ENCODE data around the gene SLC24A1. TPM values are rescaled to one million over a fixed set of nuclear protein-coding genes. Genes with fewer than 3 reads are reported as not detected.

The SLC24A1 gene
- total RNA-seq, 1 experiment from 2014 or later: 10.1 TPM

DNA sequence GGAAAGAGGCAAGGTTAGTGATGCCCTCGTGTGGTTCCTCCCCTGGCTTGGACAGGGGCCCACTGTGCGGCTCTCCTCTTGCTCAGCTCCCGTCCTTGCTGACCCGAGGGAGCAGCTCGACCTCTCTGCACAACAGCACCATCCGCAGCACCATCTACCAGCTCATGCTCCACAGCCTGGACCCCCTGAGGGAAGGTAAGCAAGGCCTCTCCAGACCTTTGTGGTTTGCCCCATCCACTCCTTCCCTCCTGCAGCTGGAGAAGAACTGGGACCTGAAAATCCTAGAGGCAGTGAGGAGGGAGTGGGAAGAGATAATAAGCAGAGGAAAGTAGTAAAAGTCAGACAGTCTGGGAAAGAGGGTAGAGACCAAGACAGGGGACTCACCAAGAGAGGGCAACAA lies 17.8 kb downstream of the SLC24A1 start:
- Histone ChIP-seq H3K27me3 (no peaks in the 10 kb centered on the region), H3K36me3 (no peaks in the 10 kb centered on the region)

GRCh38 chr15:65641768-65642475 lies 20.2 kb downstream of the SLC24A1 start:
- no peak for DNase-seq
- no peak overlapping the region for H3K4me3 ChIP-seq
- no peaks in the 10 kb centered on the region for H3K36me3 ChIP-seq
- no peaks in the 10 kb centered on the region for H3K27me3 ChIP-seq
- H3K9me3 ChIP-seq: no peaks in the 10 kb centered on the region

More for the DNA sequence above, 17.8 kb downstream of the SLC24A1 start:
- H3K4me3 ChIP-seq: no peak overlapping the region
- no peaks in the 10 kb centered on the region for H3K9me3 ChIP-seq
- no peak for DNase-seq

DNA sequence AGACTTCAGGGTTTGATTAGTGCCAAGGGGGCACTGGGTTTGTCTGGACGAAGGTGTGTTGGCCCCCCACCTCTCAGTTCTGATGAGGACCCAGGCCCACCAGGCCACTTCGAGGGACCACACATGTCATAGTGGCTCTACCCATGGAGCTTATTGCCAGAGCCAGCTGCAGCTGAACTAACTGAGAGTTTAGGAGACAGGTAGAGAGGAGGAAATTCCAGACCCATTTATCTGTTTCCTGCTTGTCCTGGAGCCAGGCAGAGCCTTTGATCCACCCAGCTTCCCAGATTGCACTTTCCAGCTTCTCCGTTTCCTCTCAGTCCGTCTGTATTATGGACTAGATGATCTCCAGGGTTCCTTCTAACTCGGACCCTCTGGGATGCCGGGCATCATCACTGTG lies 20.9 kb downstream of the SLC24A1 start:
- Histone ChIP-seq H3K36me3 (no peaks in the 10 kb centered on the region), H3K27me3 (no peaks in the 10 kb centered on the region), H3K4me3 (no peak overlapping the region), H3K9me3 (no peaks in the 10 kb centered on the region)
- no peak for DNase-seq

DNA sequence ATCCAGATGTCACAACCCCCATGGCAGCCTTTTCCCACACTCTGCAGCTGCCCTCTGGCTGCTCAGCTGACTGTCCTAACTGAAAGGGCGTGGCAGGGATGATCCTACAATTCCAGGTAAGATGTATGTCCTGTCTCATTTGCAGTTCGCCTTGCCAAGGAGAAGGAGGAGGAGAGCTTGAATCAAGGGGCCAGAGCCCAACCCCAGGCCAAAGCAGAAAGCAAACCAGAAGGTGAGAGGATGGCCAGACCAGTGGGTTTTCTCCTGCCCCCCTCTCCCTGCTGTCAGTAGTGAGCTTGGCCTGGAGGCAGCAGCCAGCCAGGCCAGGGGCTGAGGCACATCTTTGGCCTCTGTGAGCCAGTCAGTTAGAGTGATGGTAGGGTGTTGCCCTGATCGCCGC lies 22.5 kb downstream of the SLC24A1 start:
- Histone ChIP-seq H3K36me3 (no peaks in the 10 kb centered on the region), H3K27me3 (no peaks in the 10 kb centered on the region), H3K4me3 (no peak overlapping the region), H3K9me3 (no peaks in the 10 kb centered on the region)
- DNase-seq: no peak

GRCh38 chr15:65645392-65645791 lies 23.7 kb downstream of the SLC24A1 start:
- Histone ChIP-seq H3K36me3 (no peaks in the 10 kb centered on the region), H3K4me3 (no peak overlapping the region), H3K27me3 (no peaks in the 10 kb centered on the region), H3K9me3 (no peaks in the 10 kb centered on the region)
- DNase-seq: no peak

GRCh38 chr15:65646486-65646885 lies 24.7 kb downstream of the SLC24A1 start:
- Histone ChIP-seq H3K4me3 (no peak overlapping the region), H3K9me3 (no peaks in the 10 kb centered on the region), H3K27me3 (no peaks in the 10 kb centered on the region), H3K36me3 (no peaks in the 10 kb centered on the region)
- no peak for DNase-seq

DNA sequence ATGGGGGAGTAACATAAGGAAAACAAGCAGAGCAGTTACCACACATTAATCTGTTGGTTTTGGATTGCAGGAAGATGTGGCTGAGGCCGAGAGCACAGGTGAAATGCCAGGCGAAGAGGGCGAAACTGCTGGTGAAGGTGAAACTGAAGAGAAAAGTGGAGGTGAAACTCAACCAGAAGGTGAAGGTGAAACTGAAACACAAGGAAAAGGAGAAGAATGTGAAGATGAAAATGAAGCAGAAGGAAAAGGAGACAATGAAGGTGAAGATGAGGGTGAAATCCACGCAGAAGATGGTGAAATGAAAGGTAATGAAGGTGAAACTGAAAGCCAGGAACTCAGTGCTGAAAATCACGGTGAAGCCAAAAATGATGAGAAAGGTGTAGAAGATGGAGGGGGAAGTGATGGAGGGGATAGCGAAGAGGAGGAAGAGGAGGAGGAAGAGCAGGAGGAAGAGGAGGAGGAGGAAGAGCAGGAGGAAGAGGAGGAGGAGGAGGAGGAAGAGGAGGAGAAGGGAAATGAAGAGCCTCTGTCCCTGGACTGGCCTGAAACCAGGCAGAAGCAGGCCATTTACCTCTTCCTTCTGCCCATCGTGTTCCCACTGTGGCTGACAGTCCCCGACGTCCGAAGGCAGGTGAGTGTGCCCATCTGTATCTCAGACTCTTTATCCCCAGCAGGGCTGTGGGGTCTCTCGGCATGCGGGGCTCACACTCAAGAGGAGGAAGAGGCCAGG lies 28.7 kb downstream of the SLC24A1 start:
- DNase-seq: no peak
- Histone ChIP-seq H3K27me3 (no peaks in the 10 kb centered on the region), H3K4me3 (no peak overlapping the region), H3K9me3 (no peaks in the 10 kb centered on the region), H3K36me3 (peaks cover 7% of the 10 kb centered on the region)

- Histone ChIP-seq H3K9me3 (no peaks in the 10 kb centered on the region), H3K27me3 (no peaks in the 10 kb centered on the region), H3K4me3 (no peak overlapping the region), H3K36me3 (peaks cover 7% of the 10 kb centered on the region)
- no peak for DNase-seq
Measured at GRCh38 chr15:65651042-65651322, 29.2 kb downstream of the SLC24A1 start.

GRCh38 chr15:65651831-65652749 lies 30.4 kb downstream of the SLC24A1 start:
- Histone ChIP-seq H3K9me3 (no peaks in the 10 kb centered on the region), H3K4me3 (no peak overlapping the region), H3K36me3 (peaks cover 7% of the 10 kb centered on the region), H3K27me3 (no peaks in the 10 kb centered on the region)
- DNase-seq: no peak

DNA sequence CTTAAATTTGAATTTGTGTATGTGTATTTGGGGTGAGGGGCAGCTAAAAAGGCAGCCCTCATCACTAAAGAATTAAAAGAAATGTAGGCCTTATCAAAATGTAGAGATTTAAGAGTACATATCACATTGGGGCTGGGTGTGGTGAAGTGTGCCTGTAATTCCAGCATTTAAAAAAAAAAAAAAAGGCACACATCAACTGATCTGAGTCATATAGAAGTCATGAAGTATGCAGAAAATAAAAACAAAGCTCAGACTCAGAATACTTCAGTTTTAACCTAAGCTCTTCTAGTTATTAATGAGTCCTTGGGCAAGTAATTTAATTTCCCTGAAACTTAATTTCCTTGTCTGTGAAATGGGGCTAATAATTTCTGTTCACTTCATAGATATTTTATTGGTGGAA lies 31.6 kb downstream of the SLC24A1 start:
- Histone ChIP-seq H3K9me3 (no peaks in the 10 kb centered on the region), H3K27me3 (no peaks in the 10 kb centered on the region), H3K36me3 (peaks cover 7% of the 10 kb centered on the region), H3K4me3 (no peak overlapping the region)
- DNase-seq: no peak

- Histone ChIP-seq H3K9me3 (no peaks in the 10 kb centered on the region), H3K36me3 (peaks cover 7% of the 10 kb centered on the region), H3K27me3 (no peaks in the 10 kb centered on the region), H3K4me3 (no peak overlapping the region)
- no peak for DNase-seq
Measured at GRCh38 chr15:65653801-65654521, 32.2 kb downstream of the SLC24A1 start.

DNA sequence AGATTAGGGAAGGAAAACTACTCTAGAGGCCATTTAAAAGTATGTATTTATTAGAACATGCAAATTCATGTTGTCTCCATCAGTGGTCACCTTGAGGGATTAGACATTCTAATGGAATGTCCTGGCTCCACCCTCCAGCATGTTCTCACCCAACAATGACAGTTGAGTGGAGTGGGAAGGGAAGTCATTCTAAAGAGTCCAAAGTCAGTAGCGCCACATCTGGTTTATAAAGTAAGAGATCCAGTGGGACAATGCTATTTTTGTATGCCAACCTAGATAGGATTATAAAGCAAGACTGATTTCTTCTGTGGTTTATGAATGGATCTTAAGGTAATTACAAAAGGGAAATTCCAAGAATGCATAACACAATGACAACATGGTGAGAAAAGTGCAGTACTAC lies 33.3 kb downstream of the SLC24A1 start:
- Histone ChIP-seq H3K36me3 (peaks cover 7% of the 10 kb centered on the region), H3K4me3 (no peak overlapping the region), H3K9me3 (no peaks in the 10 kb centered on the region), H3K27me3 (no peaks in the 10 kb centered on the region)
- DNase-seq: no peak

DNA sequence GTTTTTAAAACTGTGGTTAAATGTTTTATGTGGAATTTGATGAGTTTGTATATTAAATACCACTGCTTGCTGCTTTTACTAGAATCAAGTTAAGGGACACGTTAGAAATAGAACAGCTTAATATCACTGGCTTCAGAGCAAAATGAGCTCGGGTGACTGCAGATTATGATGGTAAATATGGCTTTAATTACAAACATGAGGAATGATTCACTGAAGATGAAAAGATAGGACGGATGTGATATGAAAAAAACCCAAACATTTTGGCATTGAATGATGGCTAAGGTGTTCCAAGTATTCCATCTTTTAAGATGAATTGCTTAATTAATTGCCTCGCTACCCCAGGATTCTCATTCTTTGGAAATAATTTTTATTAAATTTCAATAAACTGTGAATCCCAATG lies 33.7 kb downstream of the SLC24A1 start:
- Histone ChIP-seq H3K27me3 (no peaks in the 10 kb centered on the region), H3K36me3 (peaks cover 7% of the 10 kb centered on the region), H3K4me3 (no peak overlapping the region), H3K9me3 (no peaks in the 10 kb centered on the region)
- no peak for DNase-seq

GRCh38 chr15:65659502-65660052 lies 37.8 kb downstream of the SLC24A1 start:
- peaks cover 10% of the 10 kb centered on the region for H3K36me3 ChIP-seq
- H3K4me3 ChIP-seq: no peak overlapping the region
- DNase-seq: no peak

DNA sequence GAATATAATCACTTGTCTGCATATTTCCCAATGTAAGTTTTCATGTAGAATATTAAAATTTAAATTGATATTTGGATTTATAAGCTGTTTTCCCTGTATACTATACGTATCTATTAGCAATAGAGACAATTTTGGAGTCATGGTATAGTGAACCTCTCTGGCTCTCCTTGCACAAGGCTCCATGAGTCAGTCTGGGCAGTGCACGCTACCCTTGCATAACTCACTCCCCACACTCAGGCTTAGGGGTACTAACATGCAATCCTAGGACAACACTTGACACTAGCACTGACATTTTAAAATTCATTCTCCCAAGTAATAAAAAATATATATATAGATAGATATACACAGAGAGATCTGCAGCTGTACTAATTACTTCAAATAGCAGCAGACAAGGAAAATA lies 39.2 kb downstream of the SLC24A1 start:
- Histone ChIP-seq H3K27me3 (no peaks in the 10 kb centered on the region), H3K36me3 (peaks cover 4% of the 10 kb centered on the region), H3K9me3 (no peaks in the 10 kb centered on the region), H3K4me3 (no peak overlapping the region)
- DNase-seq: no peak

More at GRCh38 chr15:65659502-65660052, 37.8 kb downstream of the SLC24A1 start:
- H3K9me3 ChIP-seq: no peaks in the 10 kb centered on the region
- H3K27me3 ChIP-seq: no peaks in the 10 kb centered on the region

GRCh38 chr15:65663521-65663920 lies 41.8 kb downstream of the SLC24A1 start:
- no peak for DNase-seq
- H3K9me3 ChIP-seq: no peaks in the 10 kb centered on the region
- H3K27me3 ChIP-seq: no peaks in the 10 kb centered on the region
- H3K36me3 ChIP-seq: peaks cover 4% of the 10 kb centered on the region
- H3K4me3 ChIP-seq: no peak overlapping the region

Data from MG63 (cell line).